Transverse colon (tissue), 4 donors: ENCODE results near the gene TAF4.

Experiments used
- CTCF ChIP-seq, 5 experiments: fragments of 200-600 bp in 3 of 5; fragments of 450-650 bp in 2 of 5; sonication (generic) in 3 of 5; IDR thresholded peaks; 1 replicate in 2 of 5; 2 replicates in 3 of 5; pipeline ENCODE4 v1.5.1; 2016 to 2017; ENCODE audit warnings: antibody characterized with exemption in 5 of 5, inconsistent platforms in 3 of 5, mild to moderate bottlenecking in 2 of 5, moderate library complexity in 1 of 5
- EP300 ChIP-seq: sonication (generic); formaldehyde crosslinking; IDR thresholded peaks from one replicate; pipeline ENCODE4 v1.6.1; 2017; ENCODE audit warnings: antibody characterized with exemption, low read depth
- POLR2A ChIP-seq: fragments of 450-650 bp; IDR thresholded peaks from one replicate; pipeline ENCODE4 v1.6.1; 2016; ENCODE audit warnings: antibody characterized with exemption, mild to moderate bottlenecking, moderate library complexity
- POLR2AphosphoS5 ChIP-seq, 3 donors: sonication (generic); formaldehyde crosslinking; IDR thresholded peaks; one replicate each; pipeline ENCODE4 v1.6.1; 2016; ENCODE audit warnings: antibody characterized with exemption in 3 of 3

GRCh38 chr20:62042025-62042820 lies 23.5 kb downstream of the TAF4 start:
- no peak for TF ChIP-seq CTCF (IDR thresholded peaks at IDR 0.05)
- TF ChIP-seq POLR2A, result no peak
- TF ChIP-seq EP300, result no peak
- TF ChIP-seq POLR2AphosphoS5 (IDR thresholded peaks at IDR 0.05), result no peak
